HCT116 (cell line): Measurements from ENCODE around the gene LBR. TPM values are rescaled to one million over a fixed set of nuclear protein-coding genes. Genes with fewer than 3 reads are reported as not detected.

ENCODE experiments used
- ATAC-seq: fragments of 200-7000 bp; cut with Tn5 transposase; 2 replicates; pipeline ENCODE4 v1.9.1; 2020; ENCODE audit warnings: mild to moderate bottlenecking, moderate library complexity
- BruUV-seq: library from RNA; stranded (reverse); fragments of 400-500 nt; replicated peaks from 2 replicates; lab custom pipeline; 2021; lab: Mats Ljungman, UMichigan
- CTCF ChIA-PET: fragments of 300-600 bp; sonication (Branson Sonifier 250); formaldehyde crosslinking; loops from one replicate; lab custom pipeline; 2021; ENCODE audit warnings: antibody characterized with exemption; lab: Charles Lee
- POLR2A ChIA-PET: fragments of 300-600, 350-600 bp; sonication (Branson Sonifier 250); formaldehyde crosslinking; loops from one replicate; lab custom pipeline; 2021; ENCODE audit warnings: antibody characterized with exemption; lab: Charles Lee
- RAD21 ChIA-PET, 2 experiments: fragments of 300-600 bp; sonication (Branson Sonifier 250); formaldehyde crosslinking; loops; one replicate each; lab custom pipeline; 2023; ENCODE audit warnings: low total read pairs in 2 of 2; ENCODE audit not compliant: uncharacterized antibody in 2 of 2, unreplicated experiment in 2 of 2, low non-redundant PET in 1 of 2; lab: Charles Lee
- DNase-seq: peaks from one replicate; pipeline ENCODE4 v3.0.0-alpha.2; 2010; ENCODE audit warnings: low read depth, low spot score
- H2AFZ ChIP-seq: fragments of 200-600 bp; shearing (Covaris generic), sonication (generic); 2 replicates; pipeline ENCODE4 v1.6.1; 2017; ENCODE audit warnings: low read depth, mixed run types, mixed read lengths, antibody characterized with exemption, low read length; ENCODE audit not compliant: poor library complexity, severe bottlenecking
- H3K27ac ChIP-seq: 2 replicates; pipeline ENCODE4 v1.5.1; 2012; ENCODE audit warnings: low read depth, low read length
- H3K27me3 ChIP-seq: fragments of 200-600 bp; sonication (generic); 2 replicates; pipeline ENCODE4 v1.6.1; 2016; ENCODE audit warnings: mixed run types, low read length, mixed read lengths; ENCODE audit not compliant: insufficient read depth
- H3K36me3 ChIP-seq, 2 experiments: fragments of 200-500 bp in 1 of 2; fragments of 200-600 bp in 1 of 2; sonication (Bioruptor generic) in 1 of 2; sonication (generic) in 1 of 2; 2 replicates each; pipeline versions ENCODE4 v1.5.1 to v1.6.1; 2014 to 2016; ENCODE audit warnings: low read length in 2 of 2, inconsistent platforms in 1 of 2, mixed read lengths in 1 of 2, mixed run types in 1 of 2; ENCODE audit not compliant: insufficient read depth in 2 of 2, control insufficient read depth in 1 of 2
- H3K4me1 ChIP-seq, 2 experiments: fragments of 200-600 bp in 1 of 2; sonication (generic) in 1 of 2; 2 replicates each; pipeline versions ENCODE4 v1.5.1 to v1.6.1; 2012 to 2017; ENCODE audit warnings: low read length in 2 of 2, inconsistent platforms in 1 of 2, mild to moderate bottlenecking in 1 of 2, mixed read lengths in 1 of 2, mixed run types in 1 of 2, moderate library complexity in 1 of 2; ENCODE audit not compliant: insufficient read depth in 2 of 2, control insufficient read depth in 1 of 2
- H3K4me2 ChIP-seq: fragments of 200-600 bp; sonication (generic); 2 replicates; pipeline ENCODE4 v1.6.1; 2017; ENCODE audit warnings: mixed run types, low read length, mixed read lengths
- H3K4me3 ChIP-seq, 2 experiments: fragments of 200-600 bp in 1 of 2; sonication (generic) in 1 of 2; replicated peaks in 1 of 2; 2 replicates each; pipeline ENCODE4 v1.5.1; 2011 to 2016; ENCODE audit warnings: low read length in 2 of 2, control low read depth in 1 of 2, low read depth in 1 of 2, mild to moderate bottlenecking in 1 of 2, mixed read lengths in 1 of 2, mixed run types in 1 of 2
- H3K79me2 ChIP-seq: fragments of 200-600 bp; sonication (generic); 2 replicates; pipeline ENCODE4 v1.6.1; 2017; ENCODE audit warnings: mild to moderate bottlenecking, mixed run types, low read length, moderate library complexity, mixed read lengths; ENCODE audit not compliant: insufficient read depth
- H3K9ac ChIP-seq: fragments of 200-600 bp; sonication (generic); 2 replicates; pipeline ENCODE4 v1.6.1; 2016; ENCODE audit warnings: low read length, mixed read lengths
- H3K9me2 ChIP-seq: fragments of 200-600 bp; sonication (generic), shearing (Covaris generic); 2 replicates; pipeline ENCODE4 v1.6.1; 2017; ENCODE audit warnings: mixed run types, mild to moderate bottlenecking, moderate library complexity; ENCODE audit not compliant: insufficient read depth
- H3K9me3 ChIP-seq, 2 experiments: fragments of 200-500 bp in 1 of 2; fragments of 200-600 bp in 1 of 2; sonication (Bioruptor generic) in 1 of 2; sonication (generic) in 1 of 2; 2 replicates each; pipeline ENCODE4 v1.6.1; 2014 to 2017; ENCODE audit warnings: low read length in 2 of 2, mixed read lengths in 2 of 2, inconsistent platforms in 1 of 2, low read depth in 1 of 2, mild to moderate bottlenecking in 1 of 2, mixed run types in 1 of 2, moderate library complexity in 1 of 2; ENCODE audit not compliant: control insufficient read depth in 1 of 2, insufficient read depth in 1 of 2
- H4K20me1 ChIP-seq: fragments of 200-600 bp; sonication (generic), shearing (Covaris generic); 2 replicates; pipeline ENCODE4 v1.6.1; 2017; ENCODE audit warnings: mixed run types, mild to moderate bottlenecking, moderate library complexity; ENCODE audit not compliant: insufficient read depth
- CTCF ChIP-seq, 3 experiments: fragments of 200-600 bp in 1 of 3; sonication (generic) in 1 of 3; IDR thresholded peaks in 2 of 3; conservative IDR thresholded peaks in 1 of 3; 2 replicates each; pipeline ENCODE4 v1.5.1; 2012 to 2017; ENCODE audit warnings: low read depth in 2 of 3, low read length in 2 of 3, antibody characterized with exemption in 1 of 3, borderline replicate concordance in 1 of 3, control low read depth in 1 of 3, mild to moderate bottlenecking in 1 of 3, mixed read lengths in 1 of 3, mixed run types in 1 of 3, moderate library complexity in 1 of 3; ENCODE audit not compliant: insufficient read depth in 1 of 3
- EZH2 ChIP-seq: fragments of 200-600 bp; sonication (generic); IDR thresholded peaks from 2 replicates; pipeline ENCODE4 v1.6.1; 2017; ENCODE audit warnings: antibody characterized with exemption, mixed run types
- SIN3A ChIP-seq: IDR thresholded peaks from 2 replicates; pipeline ENCODE4 v1.6.1; 2012; ENCODE audit warnings: low read depth
- YY1 ChIP-seq: IDR thresholded peaks from 2 replicates; pipeline ENCODE4 v1.6.1; 2011; ENCODE audit warnings: low read length, low read depth, moderate library complexity, mild to moderate bottlenecking; ENCODE audit not compliant: insufficient replicate concordance; ENCODE audit errors: extremely low read depth
- intact Hi-C: fragments of 100-400 bp; cut with micrococcal nuclease; formaldehyde crosslinking; loops from 2 replicates; pipeline ENCODE4 v1.10.0; 2022
- total RNA-seq: library from RNA; stranded (reverse); gene quantifications from one replicate; pipeline ENCODE4 v1.2.1, GENCODE V29; 2021; ENCODE audit not compliant: unreplicated experiment

The LBR gene
- total RNA-seq, 1 experiment from 2014 or later = 97.4 TPM

GRCh38 chr1:225447650-225448089 lies 19.8 kb upstream of the LBR start:
- intact Hi-C loops = no loop called here
- CTCF ChIA-PET = no interaction called here
- H3K4me1 ChIP-seq = peaks cover 42 to 87% of the 10 kb centered on the region in 2 experiments

More at GRCh38 chr1:225447650-225448089, 19.8 kb upstream of the LBR start:
- no peaks in the 10 kb centered on the region for H3K36me3 ChIP-seq
- no TSS peak for BruUV-seq
- ChIA-PET POLR2A (no interaction called here), RAD21 (no interaction called here)
- no peak for DNase-seq
- no peak for TF ChIP-seq SIN3A
- no peak for TF ChIP-seq CTCF (IDR thresholded peaks at IDR 0.05 in 2 of 3, conservative IDR thresholded peaks at IDR 0.05 in 1 of 3; ENCODE audit: borderline replicate concordance in 1 of 3, insufficient read depth in 1 of 3, low read depth in 2 of 3, low read length in 2 of 3)
- no peak for TF ChIP-seq EZH2
- no peak for TF ChIP-seq YY1
- H3K79me2 ChIP-seq = no peaks in the 10 kb centered on the region
- H3K4me3 ChIP-seq = no peak overlapping the region
- H2AFZ ChIP-seq = no peak overlapping the region
- no peaks in the 10 kb centered on the region for H4K20me1 ChIP-seq
- no peak overlapping the region for H3K4me2 ChIP-seq
- no peak overlapping the region for H3K9ac ChIP-seq
- no peaks in the 10 kb centered on the region for H3K9me2 ChIP-seq
- H3K27ac ChIP-seq = no peak overlapping the region
- no peaks in the 10 kb centered on the region for H3K27me3 ChIP-seq
- H3K9me3 ChIP-seq = no peaks in the 10 kb centered on the region
- no peak for ATAC-seq
